ENCODE data around the gene GABPB1. TPM values are rescaled to one million over a fixed set of nuclear protein-coding genes. Genes with fewer than 3 reads are reported as not detected.

The GABPB1 gene
- total RNA-seq, 1 experiment from 2014 or later: 45.0 TPM

- Histone ChIP-seq H2AFZ (ENCODE audit: low read length) (no peak overlapping the region), H3K14ac (ENCODE audit: insufficient read depth, low read length) (no peak overlapping the region), H4K5ac (ENCODE audit: insufficient read length, low read depth, low read length) (no peak overlapping the region), H3K9ac (ENCODE audit: extremely low read depth, insufficient read length, low read length) (no peak overlapping the region), H3K4me1 (ENCODE audit: insufficient read depth, low read length) (no peaks in the 10 kb centered on the region), H3K4me2 (ENCODE audit: insufficient read depth, insufficient read length, low read length) (no peak overlapping the region), H3K9me3 (ENCODE audit: control insufficient read depth, low read depth, low read length) (peaks cover 7% of the 10 kb centered on the region), H2BK5ac (ENCODE audit: insufficient read length, low read length) (no peak overlapping the region), H4K91ac (ENCODE audit: insufficient read length, low read depth, low read length) (no peak overlapping the region), H4K20me1 (ENCODE audit: control insufficient read depth, insufficient read depth, insufficient read length) (no peaks in the 10 kb centered on the region), H3K27ac (ENCODE audit: insufficient read length, low read depth, low read length) (no peak overlapping the region), H2BK12ac (ENCODE audit: insufficient read length, low read depth, low read length) (no peak overlapping the region), H3K27me3 (ENCODE audit: insufficient read depth, low read length) (no peaks in the 10 kb centered on the region), H3K18ac (ENCODE audit: insufficient read length, low read depth, low read length) (no peak overlapping the region), H3K4ac (ENCODE audit: low read depth, low read length) (no peak overlapping the region), H3K56ac (ENCODE audit: insufficient read length, low read depth, low read length) (no peak overlapping the region), H2BK15ac (ENCODE audit: low read depth, low read length) (no peak overlapping the region), H3K23me2 (ENCODE audit: insufficient read length, low read depth, low read length, poor library complexity, severe bottlenecking) (no peaks in the 10 kb centered on the region), H2AK5ac (ENCODE audit: insufficient read length, low read length) (no peak overlapping the region), H3K79me1 (ENCODE audit: insufficient read depth, low read depth, low read length, poor library complexity, severe bottlenecking) (peaks cover 2% of the 10 kb centered on the region), H4K8ac (replicated peaks; ENCODE audit: insufficient read length, low read depth, low read length) (no peak overlapping the region), H3K79me2 (ENCODE audit: insufficient read depth, low read length) (no peaks in the 10 kb centered on the region), H3T11ph (ENCODE audit: low read length) (no peak overlapping the region), H2BK120ac (ENCODE audit: low read depth, low read length, poor library complexity, severe bottlenecking) (no peak overlapping the region), H3K23ac (ENCODE audit: insufficient read length, low read depth, low read length) (no peak overlapping the region), H2BK20ac (ENCODE audit: low read depth, low read length, poor library complexity, severe bottlenecking) (no peak overlapping the region)
- H3K27me3 Mint-ChIP-seq (ENCODE audit: low read depth): no peaks in the 10 kb centered on the region
- no peak for TF ChIP-seq CTCF (conservative IDR thresholded peaks at IDR 0.05)
- no peaks in the 10 kb centered on the region for H3K4me1 Mint-ChIP-seq
- DNase-seq: no peak
- peaks cover 30 to 41% (median 40%) of the 10 kb centered on the region in 3 experiments for H3K36me3 Mint-ChIP-seq (ENCODE audit: insufficient read depth in 1 of 3, low read depth in 3 of 3)
- H3K27ac Mint-ChIP-seq: no peak overlapping the region
- no peak overlapping the region for H3K4me3 Mint-ChIP-seq
- peaks cover 17 to 24% of the 10 kb centered on the region in 2 experiments for H3K9me3 Mint-ChIP-seq
Measured at GRCh38 chr15:50307799-50308198, 47.2 kb downstream of the GABPB1 start.
